Keratinocyte (primary cell): ENCODE data around the gene ATP5F1B. TPM values are rescaled to one million over a fixed set of nuclear protein-coding genes. Genes with fewer than 3 reads are reported as not detected.

Experiments
- DNase-seq: peaks from one replicate; pipeline ENCODE4 v3.0.0-alpha.2; 2011; ENCODE audit warnings: low read depth, missing footprints, low spot score
- FAIRE-seq: peaks from 2 replicates; lab custom pipeline; 2011; peaks lifted over from hg19 to GRCh38; lab: Jason Lieb, UNC
- H2AFZ ChIP-seq: 2 replicates; pipeline ENCODE4 v1.6.0; 2012; ENCODE audit warnings: low read length, control low read depth, inconsistent platforms; ENCODE audit not compliant: control insufficient read depth
- H3K27ac ChIP-seq: 2 replicates; pipeline ENCODE4 v1.5.1; 2011; ENCODE audit warnings: low read length; ENCODE audit not compliant: control insufficient read depth, insufficient read depth
- H3K27me3 ChIP-seq: 3 replicates; pipeline ENCODE4 v1.6.0; 2011; ENCODE audit warnings: low read length; ENCODE audit not compliant: control insufficient read depth, insufficient read depth; ENCODE audit errors: extremely low read depth
- H3K36me3 ChIP-seq, 2 experiments: 2 replicates in 1 of 2; 3 replicates in 1 of 2; pipeline ENCODE4 v1.5.1; 2011; ENCODE audit warnings: low read length in 2 of 2, mild to moderate bottlenecking in 1 of 2; ENCODE audit not compliant: control insufficient read depth in 2 of 2, insufficient read depth in 2 of 2; ENCODE audit errors: extremely low read depth in 1 of 2
- H3K4me1 ChIP-seq: 3 replicates; pipeline ENCODE4 v1.5.1; 2011; ENCODE audit warnings: low read length; ENCODE audit not compliant: control insufficient read depth, insufficient read depth; ENCODE audit errors: extremely low read depth
- H3K4me2 ChIP-seq: 3 replicates; pipeline ENCODE4 v1.6.0; 2011; ENCODE audit warnings: low read depth, low read length; ENCODE audit not compliant: control insufficient read depth, insufficient read depth; ENCODE audit errors: extremely low read depth
- H3K4me3 ChIP-seq, 3 experiments: fragments of 200-600 bp in 1 of 3; sonication (generic) in 1 of 3; 2 replicates in 2 of 3; 3 replicates in 1 of 3; pipeline ENCODE4 v1.5.1; 2011 to 2016; ENCODE audit warnings: low read length in 3 of 3, mild to moderate bottlenecking in 3 of 3, control low read depth in 2 of 3, inconsistent platforms in 1 of 3, low read depth in 1 of 3, mixed read lengths in 1 of 3, mixed run types in 1 of 3, moderate library complexity in 1 of 3; ENCODE audit not compliant: control insufficient read depth in 2 of 3, insufficient read depth in 2 of 3; ENCODE audit errors: extremely low read depth in 1 of 3
- H3K79me2 ChIP-seq: 2 replicates; pipeline ENCODE4 v1.6.0; 2012; ENCODE audit warnings: low read length; ENCODE audit not compliant: control insufficient read depth, insufficient read depth
- H3K9ac ChIP-seq: 3 replicates; pipeline ENCODE4 v1.6.0; 2011; ENCODE audit warnings: low read length; ENCODE audit not compliant: control insufficient read depth, insufficient read depth; ENCODE audit errors: extremely low read depth
- H3K9me1 ChIP-seq: 3 replicates; pipeline ENCODE4 v1.6.0; 2011; ENCODE audit warnings: low read length; ENCODE audit not compliant: control insufficient read depth, insufficient read depth; ENCODE audit errors: extremely low read depth
- H3K9me3 ChIP-seq: 2 replicates; pipeline ENCODE4 v1.5.1; 2012; ENCODE audit warnings: low read depth, low read length; ENCODE audit not compliant: control insufficient read depth
- H4K20me1 ChIP-seq: 3 replicates; pipeline ENCODE4 v1.6.0; 2011; ENCODE audit warnings: low read length; ENCODE audit not compliant: control insufficient read depth, insufficient read depth; ENCODE audit errors: extremely low read depth
- EZH2 ChIP-seq: IDR thresholded peaks from one replicate; pipeline ENCODE4 v1.6.1; 2012; ENCODE audit warnings: inconsistent platforms, mild to moderate bottlenecking, low read length, moderate library complexity
- dilution Hi-C: fragments of 300-500 bp; cut with MboI; formaldehyde crosslinking; loops from one replicate; pipeline ENCODE4 v1.7.0; 2020; ENCODE audit warnings: low sequenced_read_pairs; ENCODE audit not compliant: extremely low pct_ligation_motif_present
- polyA plus RNA-seq, 5 experiments: library from polyadenylated mRNA; depleted of rRNA in 3 of 5; stranded (reverse) in 3 of 5; stranded (forward) in 1 of 5; unstranded in 1 of 5; fragments of >200 nt; gene quantifications; 1 replicate in 1 of 5; 2 replicates in 3 of 5; 3 replicates in 1 of 5; pipeline versions ENCODE4 v1.2.1 to v1.2.3, GENCODE V29; 2011 to 2012; ENCODE audit warnings: missing spikeins in 2 of 5, low read depth in 1 of 5, low replicate concordance in 1 of 5
- TF ChIP-seq, protein P1 (sequence below), 3 experiments: IDR thresholded peaks in 1 of 3; conservative IDR thresholded peaks in 1 of 3; optimal IDR thresholded peaks in 1 of 3; 2 replicates in 2 of 3; 3 replicates in 1 of 3; pipeline versions ENCODE3 to v1.5.1; 2011; ENCODE audit warnings: low read length in 3 of 3, mild to moderate bottlenecking in 3 of 3, moderate library complexity in 2 of 3, control low read depth in 1 of 3, inconsistent platforms in 1 of 3; ENCODE audit not compliant: insufficient read depth in 2 of 3; ENCODE audit errors: extremely low read depth in 1 of 3

ATP5F1B gene
- polyA plus RNA-seq, 1 donor (not counting 4 experiments of a cell fraction or from before 2014, with no cell fraction given) = 1,488 TPM

GRCh38 chr12:56687223-56688128 lies 41.7 kb upstream of the ATP5F1B start:
- Histone ChIP-seq H3K36me3 (peaks cover 0 to 4% of the 10 kb centered on the region in 2 experiments), H3K27me3 (no peaks in the 10 kb centered on the region), H3K4me2 (peak overlapping the region; percentile 90), H4K20me1 (peaks cover 8% of the 10 kb centered on the region), H3K9me3 (no peaks in the 10 kb centered on the region), H3K4me3 (peak overlapping the region; percentile 93 to 99 (median 98)), H3K79me2 (peaks cover 54% of the 10 kb centered on the region), H3K9me1 (no peaks in the 10 kb centered on the region), H3K9ac (peak overlapping the region; percentile 97), H3K4me1 (peaks cover 22% of the 10 kb centered on the region), H2AFZ (peak overlapping the region; percentile 63), H3K27ac (peak overlapping the region; percentile 95)
- DNase-seq (no peak), FAIRE-seq (no peak)
- dilution Hi-C loops = no loop called here
- no peak for TF ChIP-seq EZH2
- TF ChIP-seq, protein P1, sequence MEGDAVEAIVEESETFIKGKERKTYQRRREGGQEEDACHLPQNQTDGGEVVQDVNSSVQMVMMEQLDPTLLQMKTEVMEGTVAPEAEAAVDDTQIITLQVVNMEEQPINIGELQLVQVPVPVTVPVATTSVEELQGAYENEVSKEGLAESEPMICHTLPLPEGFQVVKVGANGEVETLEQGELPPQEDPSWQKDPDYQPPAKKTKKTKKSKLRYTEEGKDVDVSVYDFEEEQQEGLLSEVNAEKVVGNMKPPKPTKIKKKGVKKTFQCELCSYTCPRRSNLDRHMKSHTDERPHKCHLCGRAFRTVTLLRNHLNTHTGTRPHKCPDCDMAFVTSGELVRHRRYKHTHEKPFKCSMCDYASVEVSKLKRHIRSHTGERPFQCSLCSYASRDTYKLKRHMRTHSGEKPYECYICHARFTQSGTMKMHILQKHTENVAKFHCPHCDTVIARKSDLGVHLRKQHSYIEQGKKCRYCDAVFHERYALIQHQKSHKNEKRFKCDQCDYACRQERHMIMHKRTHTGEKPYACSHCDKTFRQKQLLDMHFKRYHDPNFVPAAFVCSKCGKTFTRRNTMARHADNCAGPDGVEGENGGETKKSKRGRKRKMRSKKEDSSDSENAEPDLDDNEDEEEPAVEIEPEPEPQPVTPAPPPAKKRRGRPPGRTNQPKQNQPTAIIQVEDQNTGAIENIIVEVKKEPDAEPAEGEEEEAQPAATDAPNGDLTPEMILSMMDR (optimal IDR thresholded peaks at IDR 0.05 in 1 of 3, IDR thresholded peaks at IDR 0.05 in 1 of 3, conservative IDR thresholded peaks at IDR 0.05 in 1 of 3; ENCODE audit: extremely low read depth in 1 of 3, insufficient read depth in 2 of 3, low read length in 3 of 3) = no peak

- Histone ChIP-seq H3K36me3 (peaks cover 4 to 8% of the 10 kb centered on the region in 2 experiments), H3K4me2 (peak overlapping the region; percentile 90), H3K79me2 (peaks cover 80% of the 10 kb centered on the region), H3K9ac (peak overlapping the region; percentile 58), H3K9me3 (no peaks in the 10 kb centered on the region), H3K9me1 (no peaks in the 10 kb centered on the region), H3K27me3 (no peaks in the 10 kb centered on the region), H4K20me1 (peaks cover 30% of the 10 kb centered on the region), H3K27ac (peak overlapping the region; percentile 39), H3K4me3 (peak overlapping the region; percentile 63 to 98 (median 93)), H2AFZ (no peak overlapping the region), H3K4me1 (peaks cover 21% of the 10 kb centered on the region)
- no peak for FAIRE-seq
- dilution Hi-C loops = no loop called here
- DNase-seq = no peak
- TF ChIP-seq, protein P1 (optimal IDR thresholded peaks at IDR 0.05 in 1 of 3, IDR thresholded peaks at IDR 0.05 in 1 of 3, conservative IDR thresholded peaks at IDR 0.05 in 1 of 3; ENCODE audit: extremely low read depth in 1 of 3, insufficient read depth in 2 of 3, low read length in 3 of 3) = no peak
- no peak for TF ChIP-seq EZH2
Measured at GRCh38 chr12:56684745-56685359, 39.1 kb upstream of the ATP5F1B start.
